Hepatic stellate cell (primary cell): ENCODE results near the gene EXOC8.
"Not testable (repeated sequence)": the region's sequence is repeated elsewhere in the genome, so short reads cannot be mapped to it uniquely, and the experiment has no call there.

Experiments
- DNase-seq: peaks from one replicate; pipeline ENCODE4 v3.0.0; 2011; ENCODE audit warnings: low spot score

EXOC8 gene

GRCh38 chr1:231351816-231352215, 14.2 kb upstream of the EXOC8 start:
- DNase-seq: no peak

GRCh38 chr1:231348856-231349255, 11.2 kb upstream of the EXOC8 start:
- DNase-seq: not testable (repeated sequence)

GRCh38 chr1:231348442-231348841, 10.8 kb upstream of the EXOC8 start:
- DNase-seq: no peak

GRCh38 chr1:231347961-231348360, 10.3 kb upstream of the EXOC8 start:
- DNase-seq: no peak

- no peak for DNase-seq
Observed at GRCh38 chr1:231340328-231341013, 2.8 kb upstream of the EXOC8 start.

GRCh38 chr1:231338270-231339128, 847 bp upstream of the EXOC8 start, which contains the start of gene SPRTN:
Gene SPRTN, plus strand, starts transcription at chr1:231338293. Its CDS starts 91 bp downstream, at chr1:231338384.
- DNase-seq: peak; percentile 93

- peak; percentile 23 for DNase-seq
Observed at GRCh38 chr1:231337043-231337471, 595 bp downstream of the EXOC8 start.

GRCh38 chr1:231335663-231336602, 1.7 kb downstream of the EXOC8 start:
- no peak for DNase-seq

- no peak for DNase-seq
Observed at GRCh38 chr1:231334952-231335351, 2.7 kb downstream of the EXOC8 start.

- DNase-seq: no peak
Observed at GRCh38 chr1:231334079-231334666, 3.5 kb downstream of the EXOC8 start.

GRCh38 chr1:231332761-231333160, 4.9 kb downstream of the EXOC8 start:
- DNase-seq: no peak

GRCh38 chr1:231329483-231329882, 8.2 kb downstream of the EXOC8 start:
- no peak for DNase-seq

GRCh38 chr1:231327617-231328016, 10.0 kb downstream of the EXOC8 start:
- no peak for DNase-seq

- DNase-seq: no peak
Observed at GRCh38 chr1:231326248-231326647, 11.4 kb downstream of the EXOC8 start.

GRCh38 chr1:231324660-231325059, 13.0 kb downstream of the EXOC8 start:
- no peak for DNase-seq

GRCh38 chr1:231322880-231323530, 14.6 kb downstream of the EXOC8 start:
- no peak for DNase-seq

GRCh38 chr1:231319080-231319479, 18.6 kb downstream of the EXOC8 start:
- no peak for DNase-seq

GRCh38 chr1:231318568-231318967, 19.1 kb downstream of the EXOC8 start:
- no peak for DNase-seq

- DNase-seq: no peak
Observed at GRCh38 chr1:231318015-231318355, 19.7 kb downstream of the EXOC8 start.

- DNase-seq: no peak
Observed at GRCh38 chr1:231317306-231318014, 20.2 kb downstream of the EXOC8 start.

- no peak for DNase-seq
Observed at GRCh38 chr1:231315887-231316286, 21.8 kb downstream of the EXOC8 start.
